ENCODE measurements around the gene TMEM63A.
A peak's percentile ranks its signal among the peaks of the same experiment; 100 is the strongest.

TMEM63A gene

GRCh38 chr1:225886159-225887029, 4.2 kb upstream of the TMEM63A start:
- no peak for DNase-seq (ENCODE audit: low read depth in 2 of 2)

DNA sequence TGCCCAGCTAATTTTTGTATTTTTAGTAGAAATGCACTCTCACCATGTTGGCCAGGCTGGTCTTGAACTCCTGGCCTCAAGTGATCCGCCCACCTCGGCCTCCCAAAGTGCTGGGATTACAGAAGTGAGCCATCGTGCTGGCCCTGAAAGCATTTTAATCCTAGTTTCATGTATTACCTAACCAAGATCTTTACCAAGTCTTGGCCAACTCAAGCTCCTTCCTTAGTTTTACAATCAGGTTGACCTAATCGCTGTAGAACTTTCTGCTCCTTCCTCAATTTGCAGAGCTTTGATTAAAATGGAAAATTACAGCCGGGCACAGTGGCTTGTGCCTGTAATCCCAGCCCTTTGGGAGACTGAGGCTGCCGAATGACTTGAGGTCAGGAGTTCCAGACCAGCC, 3.2 kb upstream of the TMEM63A start:
- no peak for DNase-seq (ENCODE audit: low read depth in 2 of 2)

GRCh38 chr1:225883616-225884265, 1.6 kb upstream of the TMEM63A start:
- DNase-seq (ENCODE audit: low read depth in 2 of 2): no peak

DNA sequence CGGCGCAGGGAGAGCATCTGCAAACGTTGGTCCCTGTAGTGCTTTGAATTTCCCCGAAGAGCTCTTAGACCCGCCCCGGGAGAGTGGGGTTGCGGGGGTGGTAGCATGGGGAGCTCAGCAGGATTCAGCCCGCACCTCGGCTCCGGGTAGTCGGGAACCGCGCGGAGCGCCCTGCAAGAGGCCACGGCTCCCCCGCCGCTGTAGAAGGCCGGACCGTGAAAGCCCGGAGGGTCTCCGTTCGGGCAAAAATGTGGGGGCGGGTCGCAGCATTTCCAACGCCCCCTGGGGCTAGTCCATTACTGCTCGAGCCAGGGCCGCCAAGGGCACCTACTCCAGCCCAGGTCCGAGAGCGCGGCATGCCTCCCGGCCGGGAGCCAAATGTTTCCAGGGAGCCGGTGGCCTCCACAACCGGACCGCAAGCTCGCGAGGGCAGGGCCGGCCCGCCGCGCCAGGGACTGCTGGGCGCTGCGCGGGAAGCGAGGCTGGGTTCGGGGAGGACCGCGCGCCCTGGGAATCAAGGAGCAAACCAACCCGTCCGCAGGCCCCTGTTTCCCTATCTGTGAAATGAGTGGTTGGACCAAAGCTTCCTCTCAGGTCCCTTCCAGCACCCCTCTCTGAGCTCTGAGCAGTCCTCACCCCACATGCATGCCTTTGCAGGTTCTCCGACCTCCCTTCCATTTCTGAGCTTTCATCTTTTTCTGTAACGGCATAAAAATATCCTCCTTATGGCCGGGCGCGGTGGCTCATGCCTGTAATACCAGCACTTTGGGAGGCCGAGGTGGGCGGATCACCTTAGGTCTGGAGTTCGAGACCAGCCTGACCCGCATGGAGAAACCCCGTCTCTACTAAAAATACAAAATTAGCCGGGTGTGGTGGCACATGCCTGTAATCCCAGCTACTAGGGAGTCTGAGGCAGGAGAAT, 775 bp upstream of the TMEM63A start:
- DNase-seq (ENCODE audit: low read depth in 2 of 2): peak in 1 of 2 donors; percentile 24

GRCh38 chr1:225881081-225881958, 860 bp downstream of the TMEM63A start:
- DNase-seq (ENCODE audit: low read depth in 2 of 2): peak in 1 of 2 donors; percentile 21

DNA sequence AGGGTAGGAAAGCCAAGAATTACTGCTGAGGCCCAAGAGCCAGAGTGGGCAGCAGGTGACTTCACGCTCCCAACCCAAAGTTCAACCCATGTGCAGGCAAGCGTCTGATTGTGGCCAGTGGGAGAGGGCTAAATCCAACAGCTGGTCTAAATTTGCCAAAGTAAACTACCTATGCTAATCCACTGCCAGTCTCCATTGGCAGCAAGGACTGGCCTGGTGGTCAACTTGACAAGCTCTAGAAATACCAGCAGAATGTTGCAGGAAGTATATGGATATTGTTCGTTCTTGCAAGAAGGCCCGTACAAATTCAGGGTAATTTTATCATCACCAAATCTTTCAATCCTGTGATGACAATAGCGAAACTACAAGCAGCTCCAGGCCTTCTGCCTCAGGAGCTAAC, 1.5 kb downstream of the TMEM63A start:
- no peak for DNase-seq (ENCODE audit: low read depth in 2 of 2)

GRCh38 chr1:225880222-225880588, 2.0 kb downstream of the TMEM63A start:
- no peak for DNase-seq (ENCODE audit: low read depth in 2 of 2)

- no peak for DNase-seq (ENCODE audit: low read depth in 2 of 2)
Observed at GRCh38 chr1:225879521-225880221, 2.5 kb downstream of the TMEM63A start.

DNA sequence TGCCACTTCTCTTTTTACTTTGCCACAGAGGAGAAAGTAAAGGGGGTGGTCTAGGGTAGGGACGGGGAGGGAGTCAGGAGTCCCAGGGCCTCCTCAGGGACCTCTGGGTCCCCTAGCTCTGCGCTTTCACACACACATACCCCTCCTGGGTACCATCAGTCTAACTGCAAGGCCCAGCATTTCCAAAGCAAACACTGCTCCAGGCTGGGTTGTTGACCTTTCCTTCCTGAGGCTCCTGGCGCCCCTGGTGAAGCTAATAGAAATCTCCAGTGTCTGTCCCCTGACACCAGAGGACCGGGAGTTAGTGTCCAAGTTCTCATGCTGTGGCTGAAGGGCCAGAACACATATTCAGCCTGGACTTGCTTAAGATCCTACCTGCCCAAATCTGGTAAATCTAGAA, 3.9 kb downstream of the TMEM63A start:
- no peak for DNase-seq (ENCODE audit: low read depth in 2 of 2)

- DNase-seq (ENCODE audit: low read depth in 2 of 2): no peak
Observed at GRCh38 chr1:225877580-225877979, 4.6 kb downstream of the TMEM63A start.

DNA sequence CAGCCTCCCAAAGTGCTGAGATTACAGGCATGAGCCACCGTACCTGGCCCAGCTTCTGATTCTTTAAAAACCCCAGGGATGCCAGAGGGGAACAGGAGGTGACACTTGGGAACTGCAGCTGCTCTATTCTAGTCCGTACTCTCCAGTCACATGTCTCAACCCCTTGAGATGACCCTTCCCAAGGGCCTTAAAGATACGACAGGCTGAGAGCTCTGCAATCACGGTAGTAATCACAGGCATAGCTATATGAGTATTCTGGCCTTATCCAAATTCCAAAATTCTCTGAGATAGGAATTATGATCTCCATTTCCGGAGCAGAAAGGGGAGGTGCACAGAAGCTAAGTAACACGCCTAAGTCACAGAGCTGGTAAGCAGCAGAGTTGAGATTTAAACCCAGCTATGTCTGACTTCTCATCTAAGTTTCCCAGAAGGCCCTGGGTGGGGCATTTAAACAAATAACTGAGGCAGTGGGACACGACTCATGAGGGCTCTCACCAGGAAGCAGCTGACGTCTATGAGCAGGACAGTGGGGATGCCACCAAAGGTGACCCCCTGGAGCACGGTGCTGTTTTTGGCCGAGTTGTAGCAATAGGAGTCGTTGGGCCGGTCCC, 5.2 kb downstream of the TMEM63A start:
- no peak for DNase-seq (ENCODE audit: low read depth in 2 of 2)

DNA sequence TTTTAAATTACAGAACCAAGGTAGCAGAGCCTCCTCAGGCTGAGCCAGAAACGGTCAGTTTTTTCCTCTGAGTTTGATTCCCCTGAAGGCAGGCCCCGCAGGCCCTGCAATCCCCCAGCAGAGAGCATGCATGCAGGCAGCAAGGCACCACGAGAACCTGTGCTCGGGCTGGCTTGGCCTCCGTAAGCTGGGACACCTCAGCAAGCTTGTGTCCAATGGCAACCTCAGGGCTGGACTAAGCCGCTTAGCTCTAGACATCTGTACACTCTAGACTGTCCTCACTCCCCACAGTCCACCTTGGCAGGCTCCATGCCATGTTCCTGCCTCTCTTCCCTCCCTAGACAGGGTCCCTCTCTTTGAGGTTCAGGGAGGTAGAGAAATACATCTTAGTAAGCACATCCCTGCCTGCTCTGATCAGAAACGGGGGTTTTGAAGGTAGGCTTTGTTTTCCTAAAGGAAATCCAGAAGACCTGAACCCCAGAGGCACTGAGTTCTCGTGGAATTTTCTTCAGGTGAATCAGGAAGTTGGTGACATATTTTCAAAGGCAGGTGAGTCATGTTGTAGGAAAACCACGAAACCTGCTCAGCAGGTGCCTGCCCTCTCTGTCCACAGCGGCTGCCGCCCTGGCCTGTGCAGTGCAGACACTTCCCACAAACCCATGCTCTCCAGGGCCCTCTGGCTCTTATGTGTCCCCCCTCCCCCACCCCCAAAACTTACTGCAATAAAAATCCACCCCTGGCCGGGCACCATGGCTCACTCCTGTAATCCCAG, 7.0 kb downstream of the TMEM63A start:
- no peak for DNase-seq (ENCODE audit: low read depth in 2 of 2)

GRCh38 chr1:225874431-225874830, 7.7 kb downstream of the TMEM63A start:
- no peak for DNase-seq (ENCODE audit: low read depth in 2 of 2)

DNA sequence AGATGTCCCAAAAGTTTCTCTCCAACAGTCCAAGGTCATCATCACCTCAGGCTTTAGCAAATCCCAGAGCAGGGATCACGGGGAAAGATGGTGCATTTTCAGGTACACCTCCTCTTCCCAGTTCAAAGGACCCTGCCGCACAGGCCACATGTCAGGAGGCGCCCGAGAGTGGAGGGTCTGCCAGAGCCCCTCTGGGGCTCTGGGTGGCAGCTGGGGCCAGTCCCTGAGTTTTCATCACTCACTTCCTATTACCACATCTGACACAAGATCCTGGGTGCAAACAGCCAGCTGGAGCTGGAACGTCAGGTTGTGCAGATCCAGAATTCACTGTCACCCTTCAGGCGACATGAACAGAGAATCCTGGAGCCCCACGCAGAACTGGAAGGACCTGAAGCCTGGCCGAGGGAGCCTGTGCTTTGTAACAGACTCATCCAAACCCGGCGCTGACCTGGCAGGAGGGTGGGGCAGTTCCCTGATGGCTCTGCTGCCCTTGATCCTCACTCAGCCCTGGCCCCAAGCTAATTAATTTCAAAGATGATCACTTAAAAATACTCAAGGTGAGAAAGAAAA, 8.8 kb downstream of the TMEM63A start:
- DNase-seq (ENCODE audit: low read depth in 2 of 2): no peak

GRCh38 chr1:225872075-225872430, 10.1 kb downstream of the TMEM63A start:
- no peak for DNase-seq (ENCODE audit: low read depth in 2 of 2)

- DNase-seq (ENCODE audit: low read depth in 2 of 2): no peak
Observed at GRCh38 chr1:225871359-225872074, 10.7 kb downstream of the TMEM63A start.

DNA sequence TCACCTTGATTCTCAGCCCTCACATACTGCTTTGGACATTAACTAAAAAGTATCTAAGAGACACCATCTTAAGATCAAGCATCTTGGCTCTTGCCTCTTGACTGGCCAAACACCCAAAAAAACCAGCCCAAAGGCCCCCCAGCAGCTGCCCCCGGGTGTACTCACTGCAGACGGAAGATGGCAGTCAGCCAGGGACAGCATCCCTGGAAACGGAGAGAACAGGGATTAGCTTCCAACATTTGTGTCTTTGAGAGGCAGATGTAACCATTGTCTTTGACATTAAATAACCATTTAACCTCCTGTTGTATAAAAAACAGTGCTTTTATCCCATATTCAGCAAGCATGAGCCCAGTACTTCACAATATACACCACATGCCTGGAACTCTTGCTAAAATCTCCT, 11.3 kb downstream of the TMEM63A start:
- no peak for DNase-seq (ENCODE audit: low read depth in 2 of 2)

- no peak for DNase-seq (ENCODE audit: low read depth in 2 of 2)
Observed at GRCh38 chr1:225868631-225869330, 13.4 kb downstream of the TMEM63A start.
